ENCODE results near the gene DNAJC13.

DNAJC13 gene

GRCh38 chr3:132448216-132448961, 31.1 kb downstream of the DNAJC13 start:
- no peak overlapping the region for H3K4me3 ChIP-seq (ENCODE audit: low read depth, low read length)
- TF ChIP-seq, protein P1, sequence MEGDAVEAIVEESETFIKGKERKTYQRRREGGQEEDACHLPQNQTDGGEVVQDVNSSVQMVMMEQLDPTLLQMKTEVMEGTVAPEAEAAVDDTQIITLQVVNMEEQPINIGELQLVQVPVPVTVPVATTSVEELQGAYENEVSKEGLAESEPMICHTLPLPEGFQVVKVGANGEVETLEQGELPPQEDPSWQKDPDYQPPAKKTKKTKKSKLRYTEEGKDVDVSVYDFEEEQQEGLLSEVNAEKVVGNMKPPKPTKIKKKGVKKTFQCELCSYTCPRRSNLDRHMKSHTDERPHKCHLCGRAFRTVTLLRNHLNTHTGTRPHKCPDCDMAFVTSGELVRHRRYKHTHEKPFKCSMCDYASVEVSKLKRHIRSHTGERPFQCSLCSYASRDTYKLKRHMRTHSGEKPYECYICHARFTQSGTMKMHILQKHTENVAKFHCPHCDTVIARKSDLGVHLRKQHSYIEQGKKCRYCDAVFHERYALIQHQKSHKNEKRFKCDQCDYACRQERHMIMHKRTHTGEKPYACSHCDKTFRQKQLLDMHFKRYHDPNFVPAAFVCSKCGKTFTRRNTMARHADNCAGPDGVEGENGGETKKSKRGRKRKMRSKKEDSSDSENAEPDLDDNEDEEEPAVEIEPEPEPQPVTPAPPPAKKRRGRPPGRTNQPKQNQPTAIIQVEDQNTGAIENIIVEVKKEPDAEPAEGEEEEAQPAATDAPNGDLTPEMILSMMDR (IDR thresholded peaks at IDR 0.05; ENCODE audit: insufficient read depth, low read length, missing control alignments) = no peak
- ChIA-PET CTCF (no interaction called here), POLR2A (no interaction called here)
- DNase-seq (ENCODE audit: low read depth, low spot score) = no peak

DNA sequence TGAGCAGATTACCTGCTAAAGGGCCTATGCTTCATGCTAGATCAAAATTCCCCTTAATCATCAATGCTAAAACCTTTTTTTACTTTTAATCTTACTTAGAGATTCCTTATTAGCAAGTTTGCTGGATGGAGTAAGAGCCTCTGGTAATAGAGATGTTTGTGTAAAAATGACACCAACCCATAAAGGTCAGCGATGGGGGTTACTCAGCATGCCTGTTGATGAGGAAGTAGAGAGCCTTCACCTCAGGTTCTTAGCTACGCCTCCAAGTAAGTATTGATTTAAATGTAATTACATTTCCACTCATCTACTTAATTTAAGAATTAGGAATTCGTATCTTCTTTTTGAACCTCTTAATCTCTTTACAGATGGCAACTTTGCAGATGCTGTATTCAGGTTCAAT, 38.8 kb downstream of the DNAJC13 start:
- TF ChIP-seq, protein P1 (IDR thresholded peaks at IDR 0.05; ENCODE audit: insufficient read depth, low read length, missing control alignments) = no peak
- no peak overlapping the region for H3K4me3 ChIP-seq (ENCODE audit: low read depth, low read length)
- POLR2A ChIA-PET = no interaction called here

GRCh38 chr3:132456571-132456970, 39.3 kb downstream of the DNAJC13 start:
- CTCF ChIA-PET = interaction anchor here (1.0 kb wide), 1 partner anchor 18 kb away, joined by 3 read pairs; no protein-coding TSS in a partner anchor
- no peak for DNase-seq (ENCODE audit: low read depth, low spot score)
- TF ChIP-seq, protein P1 (IDR thresholded peaks at IDR 0.05; ENCODE audit: insufficient read depth, low read length, missing control alignments) = no peak
- no peak overlapping the region for H3K4me3 ChIP-seq (ENCODE audit: low read depth, low read length)
- POLR2A ChIA-PET = no interaction called here

More for the DNA sequence above, 38.8 kb downstream of the DNAJC13 start:
- CTCF ChIA-PET = interaction anchor here (1.0 kb wide), 1 partner anchor 18 kb away, joined by 3 read pairs; no protein-coding TSS in a partner anchor
- no peak for DNase-seq (ENCODE audit: low read depth, low spot score)

- H3K4me3 ChIP-seq (ENCODE audit: low read depth, low read length) = no peak overlapping the region
- DNase-seq (ENCODE audit: low read depth, low spot score) = no peak
- POLR2A ChIA-PET = no interaction called here
- TF ChIP-seq, protein P1 (IDR thresholded peaks at IDR 0.05; ENCODE audit: insufficient read depth, low read length, missing control alignments) = no peak
- CTCF ChIA-PET = interaction anchor here (1.8 kb wide), 1 partner anchor 24 kb away, joined by 4 read pairs; no protein-coding TSS in a partner anchor
Measured at GRCh38 chr3:132457286-132457685, 40.0 kb downstream of the DNAJC13 start.

- POLR2A ChIA-PET = no interaction called here
- CTCF ChIA-PET = interaction anchor here (0.7 kb wide), 1 partner anchor 76 kb away, joined by 4 read pairs; no protein-coding TSS in a partner anchor
- no peak for DNase-seq (ENCODE audit: low read depth, low spot score)
- TF ChIP-seq, protein P1 (IDR thresholded peaks at IDR 0.05; ENCODE audit: insufficient read depth, low read length, missing control alignments) = no peak
- H3K4me3 ChIP-seq (ENCODE audit: low read depth, low read length) = no peak overlapping the region
Measured at GRCh38 chr3:132459551-132459950, 42.2 kb downstream of the DNAJC13 start.

DNA sequence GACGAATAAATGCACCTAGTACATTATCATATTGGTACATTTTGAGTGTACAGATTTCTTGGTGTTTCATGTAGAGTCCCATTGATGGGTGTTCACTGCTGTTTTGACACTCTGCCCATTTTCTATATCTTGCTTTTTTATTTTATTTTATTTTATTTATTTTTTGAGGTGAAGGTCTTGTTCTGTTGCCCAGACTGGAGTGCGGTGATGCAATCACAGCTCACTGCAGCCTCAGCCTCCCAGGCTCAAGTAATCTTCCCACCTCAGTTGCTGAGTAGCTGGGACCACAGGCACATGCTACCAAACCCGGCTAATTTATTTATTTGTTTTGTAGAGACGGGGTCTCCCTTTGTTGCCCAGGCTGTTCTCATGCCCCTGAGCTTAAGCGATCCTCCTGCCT, 44.2 kb downstream of the DNAJC13 start:
- TF ChIP-seq, protein P1 (IDR thresholded peaks at IDR 0.05; ENCODE audit: insufficient read depth, low read length, missing control alignments) = no peak
- H3K4me3 ChIP-seq (ENCODE audit: low read depth, low read length) = no peak overlapping the region
- ChIA-PET CTCF (interaction anchor here (2.3 kb wide), 1 partner anchor 11 kb away, joined by 7 read pairs; no protein-coding TSS in a partner anchor), POLR2A (no interaction called here)
- no peak for DNase-seq (ENCODE audit: low read depth, low spot score)

Data from AG04449 (cell line).